Activated naive CD4-positive, alpha-beta T cell treated with anti-CD3 and anti-CD28 coated beads, Interleukin-2, amount 50 U/mL, for 16 hours (primary cell): Measurements from ENCODE around the gene MAP2K7.
"Not testable (repeated sequence)": the region's sequence is repeated elsewhere in the genome, so short reads cannot be mapped to it uniquely, and the experiment has no call there.

ENCODE experiments used
- DNase-seq: peaks from one replicate; pipeline ENCODE4 v3.0.0-alpha.2; 2020

Gene MAP2K7

DNA sequence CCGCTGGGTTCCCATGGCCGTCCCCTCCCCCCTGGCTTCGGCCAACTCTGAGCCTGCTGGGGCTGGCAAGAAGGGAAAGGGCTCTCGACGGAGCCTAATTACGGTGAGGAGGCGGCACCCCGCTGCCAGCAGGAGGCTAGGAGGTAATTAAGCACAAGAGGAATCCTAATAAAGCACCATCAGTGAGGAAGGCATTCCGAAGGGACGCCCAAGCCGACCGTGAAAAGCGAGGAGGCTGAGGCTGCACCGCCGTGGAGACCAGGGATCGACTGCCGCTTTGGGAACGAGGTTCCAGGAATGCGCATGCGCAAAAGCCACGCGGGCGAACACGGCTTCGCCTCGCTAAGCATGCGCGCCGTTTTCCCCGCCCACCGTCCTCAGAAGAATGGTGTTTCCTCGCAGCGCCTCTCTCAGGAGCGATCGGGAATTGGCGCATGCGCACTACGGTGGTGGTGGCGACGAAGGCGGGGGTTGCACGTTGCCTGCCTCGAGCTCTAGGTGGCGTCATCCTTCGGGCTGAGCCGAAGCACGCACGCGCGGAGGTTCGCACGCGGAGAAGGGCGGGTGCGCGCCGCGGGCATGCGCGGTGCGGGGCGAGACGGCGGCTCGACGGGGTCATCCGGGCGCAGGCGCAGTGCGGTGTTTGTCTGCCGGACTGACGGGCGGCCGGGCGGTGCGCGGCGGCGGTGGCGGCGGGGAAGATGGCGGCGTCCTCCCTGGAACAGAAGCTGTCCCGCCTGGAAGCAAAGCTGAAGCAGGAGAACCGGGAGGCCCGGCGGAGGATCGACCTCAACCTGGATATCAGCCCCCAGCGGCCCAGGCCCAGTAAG, at the start of gene MAP2K7:
Gene MAP2K7, plus strand, starts transcription at position 634 of the 830 bp plus-strand sequence. Its CDS starts 68 bp downstream, at position 702.
- DNase-seq = peak; percentile 100

DNA sequence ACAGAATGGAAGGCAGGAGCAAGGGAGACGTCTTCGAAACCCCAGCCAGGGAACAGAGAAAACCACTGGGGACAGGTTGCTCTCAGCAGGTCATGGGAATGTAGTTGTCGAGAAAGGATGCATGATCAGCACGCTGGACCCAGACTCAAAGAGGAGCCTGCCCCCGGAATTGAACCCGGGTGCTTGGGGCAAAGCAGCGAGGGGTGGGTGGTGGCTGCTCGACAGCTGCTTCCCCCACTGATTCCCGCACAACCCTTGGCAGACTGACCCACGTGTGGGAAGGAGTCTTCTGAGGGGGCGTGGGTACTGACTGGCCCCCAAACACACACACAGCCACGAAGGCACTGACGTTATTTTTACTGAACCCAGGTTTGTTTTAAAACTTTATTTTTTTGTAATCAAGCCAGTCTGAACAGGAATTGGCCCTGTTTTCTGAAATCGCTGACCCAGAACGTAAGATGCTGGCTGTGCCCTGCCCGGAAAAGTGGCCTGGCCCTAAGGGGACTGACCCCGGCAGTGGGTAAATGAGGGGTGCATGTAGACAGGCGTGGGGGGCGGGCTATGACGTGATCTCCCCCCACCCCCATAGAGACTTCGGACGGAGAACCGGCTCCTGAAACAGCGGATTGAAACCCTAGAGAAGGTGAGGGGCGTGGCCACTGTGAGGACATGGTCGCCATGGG, 48.1 kb upstream of the MAP2K7 start:
- no peak for DNase-seq

DNA sequence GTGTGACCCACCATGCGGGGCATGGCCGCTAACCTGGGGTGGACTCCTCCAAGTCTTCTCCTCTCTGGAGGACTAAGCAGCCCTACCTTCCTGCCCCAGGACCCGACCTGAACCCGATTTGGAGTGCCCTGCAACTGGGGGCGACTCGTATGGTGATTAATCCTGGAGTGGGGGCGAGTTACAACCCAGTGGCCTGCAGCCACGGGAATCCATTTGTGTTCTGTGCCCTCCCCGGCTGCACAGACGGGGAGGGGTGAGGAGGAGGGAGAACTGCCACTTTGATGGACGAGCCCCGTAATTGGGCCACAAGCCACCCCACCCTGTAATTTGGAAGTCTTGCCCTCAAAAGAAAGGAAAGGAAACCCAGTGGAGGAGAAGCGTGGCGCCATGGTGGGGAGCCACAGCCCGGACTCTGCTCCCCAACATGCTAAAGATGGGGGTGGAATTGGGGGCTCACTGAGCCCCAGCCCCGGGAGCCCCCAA, 47.5 kb upstream of the MAP2K7 start:
- no peak for DNase-seq

DNA sequence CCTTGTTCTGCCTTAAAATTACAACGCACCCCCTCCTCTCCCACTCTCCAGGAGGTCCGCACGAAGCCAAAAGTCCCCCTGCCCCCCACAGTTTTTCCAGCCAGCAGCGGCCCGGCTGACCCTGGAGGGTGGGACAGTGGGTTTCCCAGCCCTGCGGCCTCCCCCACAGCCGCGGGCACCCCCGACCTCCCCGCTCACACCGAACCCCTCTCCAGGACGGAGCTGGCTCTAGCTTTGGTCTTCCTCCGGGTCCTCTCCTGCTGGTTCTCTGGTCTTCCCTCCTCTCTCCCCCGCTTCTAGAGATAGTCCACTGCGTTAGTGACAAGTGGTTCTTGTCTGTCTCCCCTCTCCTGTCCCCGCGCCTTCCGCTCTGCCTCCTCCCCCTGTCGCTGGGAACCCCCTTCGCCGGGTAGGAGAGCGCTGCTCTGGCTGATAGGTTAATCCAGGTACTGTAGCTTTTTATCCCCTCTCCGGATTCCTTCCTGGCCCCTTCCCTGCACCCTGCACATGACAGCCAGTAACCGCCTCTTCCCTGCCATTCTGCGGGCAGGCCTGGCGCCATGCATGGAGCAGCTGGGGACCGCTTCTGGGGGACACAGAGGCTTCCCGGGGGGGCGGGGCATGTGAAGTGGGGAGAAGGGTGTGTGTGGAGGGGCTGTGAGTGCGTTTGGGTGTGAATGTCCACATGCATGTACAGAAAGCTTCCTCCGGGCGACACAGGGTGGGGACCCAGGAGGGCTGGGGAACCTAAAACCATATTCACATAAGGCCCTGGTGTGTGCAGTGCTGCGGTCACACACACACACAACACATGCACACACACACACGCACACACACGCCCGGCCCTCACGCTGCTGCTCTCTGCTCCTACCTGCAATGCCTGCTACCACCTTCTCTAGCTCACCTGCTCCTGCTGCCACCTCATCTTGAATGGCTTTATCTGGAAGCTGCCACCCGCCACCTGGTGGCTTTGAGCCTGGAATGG, 46.7 kb upstream of the MAP2K7 start:
- no peak for DNase-seq

DNA sequence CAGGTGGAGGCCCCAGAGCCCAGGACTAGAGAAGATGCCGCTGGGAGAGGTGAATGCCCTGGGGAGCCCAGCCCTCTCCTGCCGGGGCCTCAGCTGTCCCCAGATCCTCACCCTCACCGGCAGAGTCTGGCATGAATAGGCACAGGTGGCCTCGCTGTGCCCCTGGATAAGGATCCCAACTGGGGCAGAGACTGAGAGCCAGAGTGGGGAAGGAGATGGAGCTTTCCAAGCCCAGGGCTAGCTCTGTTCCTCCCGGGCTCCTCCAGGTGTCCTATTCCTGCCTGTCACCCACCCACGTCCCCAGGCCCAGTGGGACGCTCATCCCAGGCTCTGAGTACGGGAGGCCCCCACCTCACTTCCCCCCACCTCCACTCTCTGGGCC, 46.0 kb upstream of the MAP2K7 start:
- no peak for DNase-seq

DNA sequence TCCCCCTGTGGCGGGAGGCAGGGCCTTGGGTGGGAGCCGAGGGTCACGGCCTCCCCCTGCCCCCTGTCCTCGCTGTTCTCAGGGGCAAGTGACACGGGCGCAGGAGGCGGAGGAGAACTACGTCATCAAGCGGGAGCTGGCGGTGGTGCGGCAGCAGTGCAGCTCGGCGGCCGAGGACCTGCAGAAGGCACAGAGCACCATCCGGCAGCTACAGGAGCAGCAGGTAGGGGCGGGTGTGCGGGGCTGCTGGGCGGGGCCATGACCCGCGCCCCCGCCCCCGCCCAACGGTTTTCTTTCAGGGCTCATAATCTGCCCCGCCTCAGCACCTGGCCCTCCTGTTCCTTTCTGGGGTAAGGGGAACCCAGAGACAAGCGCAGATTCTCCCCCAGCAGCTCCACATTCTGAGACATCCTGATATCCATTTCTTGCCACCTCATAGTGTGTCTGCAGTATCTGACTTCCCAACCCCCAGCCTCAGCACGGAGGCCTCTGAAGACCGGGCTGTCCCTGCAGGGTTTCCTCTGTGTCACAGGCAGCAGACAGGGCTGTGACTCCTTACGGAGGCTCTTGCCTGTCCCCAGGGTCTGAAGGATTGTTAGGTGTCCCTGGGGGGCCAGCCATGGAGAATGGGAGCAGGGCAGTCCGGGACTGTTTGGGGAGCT, 45.4 kb upstream of the MAP2K7 start:
- DNase-seq = no peak

DNA sequence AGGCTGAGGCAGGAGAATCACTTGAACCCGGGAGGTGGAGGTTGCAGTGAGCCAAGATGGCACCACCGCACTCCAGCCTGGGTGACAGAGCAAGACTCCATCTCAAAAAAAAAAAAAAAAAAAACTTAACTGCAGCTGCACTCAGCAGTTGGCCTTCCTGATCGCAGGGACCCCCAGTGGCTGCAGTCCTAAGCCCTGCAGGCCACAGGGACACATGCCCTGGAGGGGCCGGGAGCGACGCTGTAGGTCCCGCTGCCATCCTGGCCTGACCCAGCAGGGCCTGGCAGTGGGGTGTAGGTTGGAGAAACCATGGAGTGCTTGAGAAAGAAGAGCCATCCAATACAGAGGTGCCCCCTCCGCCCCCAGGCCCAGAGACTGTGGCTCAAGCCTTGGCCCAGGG, 44.6 kb upstream of the MAP2K7 start:
- not testable (repeated sequence) for DNase-seq

DNA sequence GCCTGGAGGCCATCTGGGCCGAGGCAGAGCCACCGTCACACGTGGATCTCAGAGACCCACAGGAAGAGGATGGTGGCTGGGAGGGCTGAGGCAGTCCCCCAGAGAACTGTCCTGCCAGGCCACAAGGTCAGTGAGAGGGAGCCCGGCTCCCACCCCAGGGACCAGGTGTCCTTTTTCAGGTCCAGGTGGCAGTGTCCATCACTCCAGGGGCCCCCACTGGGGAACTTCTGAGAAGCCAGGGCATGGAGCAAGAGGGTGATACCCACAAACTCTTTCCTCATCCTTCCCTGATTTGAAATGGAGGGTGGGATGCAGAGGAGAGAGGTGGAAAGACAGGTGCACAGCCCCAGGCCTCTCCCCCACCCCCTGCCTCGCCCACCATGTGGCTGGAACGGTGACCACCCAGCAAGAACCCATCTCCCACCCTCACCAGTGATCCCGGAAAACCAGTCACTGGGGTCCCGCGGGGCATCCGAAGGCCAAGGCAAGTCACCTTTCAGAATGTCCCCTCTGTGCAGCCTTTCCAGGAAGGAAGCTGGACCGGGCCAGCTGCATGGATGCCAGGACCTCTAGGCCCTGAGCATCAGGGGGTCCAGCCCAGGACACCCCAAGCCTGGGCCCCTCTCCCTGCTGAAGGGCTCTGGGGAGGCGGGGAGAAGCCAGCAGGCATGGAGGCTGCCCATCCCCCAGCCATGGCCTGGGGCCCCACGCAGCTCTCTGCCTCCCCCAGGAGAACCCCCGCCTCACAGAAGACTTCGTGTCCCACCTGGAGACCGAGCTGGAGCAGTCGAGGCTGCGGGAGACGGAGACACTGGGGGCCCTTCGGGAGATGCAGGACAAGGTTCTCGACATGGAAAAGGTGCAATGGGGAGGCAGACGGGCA, 43.6 kb upstream of the MAP2K7 start:
- no peak for DNase-seq

DNA sequence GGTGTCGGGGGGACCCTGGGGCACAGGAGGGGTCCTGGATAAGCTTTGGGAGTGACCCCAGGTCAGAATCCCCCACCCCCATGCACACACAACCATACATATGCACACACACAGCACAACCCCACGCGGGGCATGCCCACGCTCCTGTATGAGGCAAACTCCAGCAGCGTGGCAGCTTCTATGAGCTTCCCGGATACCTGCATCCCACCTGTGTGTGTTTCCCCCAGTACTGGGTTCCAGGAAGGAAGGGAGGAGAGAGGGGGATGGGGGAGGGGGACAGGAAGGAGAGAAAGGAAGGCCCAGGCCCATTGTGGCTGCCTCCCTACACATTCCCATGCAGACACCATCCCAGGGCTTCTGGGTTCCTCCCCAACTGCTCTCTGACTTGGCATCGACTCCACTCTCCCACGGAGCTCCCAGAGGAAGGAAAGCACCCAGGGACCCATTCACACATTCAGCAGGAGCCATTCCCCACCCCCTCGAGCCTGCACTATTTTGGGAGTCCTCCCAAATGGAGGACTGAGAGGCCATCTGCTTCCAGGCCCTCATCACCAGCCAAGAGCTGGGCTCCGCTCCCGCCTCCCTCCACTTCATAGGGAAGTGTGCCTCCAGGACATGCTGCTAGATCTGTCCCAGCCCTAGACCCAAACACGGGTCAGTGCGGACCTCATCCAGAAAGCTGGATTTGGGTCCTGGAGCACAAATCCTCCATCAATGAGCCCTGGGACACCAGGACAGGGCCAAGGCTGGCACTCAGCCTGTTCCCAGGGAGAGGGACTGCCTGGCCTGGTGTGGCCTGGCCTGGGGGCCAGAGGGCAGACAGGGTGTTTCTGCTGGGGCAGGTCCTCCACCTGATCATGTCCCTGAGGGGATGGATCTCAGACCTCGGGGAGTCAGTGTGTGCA, 42.7 kb upstream of the MAP2K7 start:
- DNase-seq = no peak

DNA sequence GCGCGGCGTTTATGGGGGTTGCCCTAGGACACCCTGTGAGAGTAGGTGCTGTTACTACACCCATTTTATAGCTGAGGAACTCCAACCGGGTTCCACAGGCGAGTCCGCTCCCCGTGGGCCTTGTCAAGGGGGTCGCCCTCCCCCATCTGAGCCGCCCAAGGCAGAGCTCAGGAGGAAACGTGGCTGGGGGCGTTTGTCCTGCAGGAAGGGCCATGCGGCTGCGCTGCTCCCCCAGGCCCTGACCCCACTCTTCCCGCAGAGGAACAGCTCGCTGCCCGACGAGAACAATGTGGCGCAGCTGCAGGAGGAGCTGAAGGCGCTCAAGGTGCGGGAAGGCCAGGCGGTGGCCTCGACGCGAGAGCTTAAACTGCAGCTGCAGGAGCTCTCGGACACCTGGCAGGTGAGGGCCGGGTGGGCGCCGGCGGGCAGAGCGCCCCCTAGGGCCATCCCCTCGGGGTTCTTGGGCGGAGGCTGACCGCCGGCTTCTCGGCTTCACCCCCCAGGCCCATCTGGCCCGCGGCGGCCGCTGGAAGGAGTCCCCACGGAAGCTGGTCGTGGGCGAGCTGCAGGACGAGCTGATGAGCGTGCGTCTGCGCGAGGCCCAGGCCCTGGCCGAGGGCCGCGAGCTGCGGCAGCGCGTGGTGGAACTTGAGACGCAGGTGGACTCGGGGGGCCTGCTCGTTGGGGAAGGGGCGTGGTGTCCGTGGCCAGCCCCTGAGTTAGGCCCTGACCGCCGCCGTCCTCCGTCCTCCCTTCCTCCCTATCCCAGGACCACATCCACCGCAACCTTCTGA, 41.9 kb upstream of the MAP2K7 start:
- no peak for DNase-seq

DNA sequence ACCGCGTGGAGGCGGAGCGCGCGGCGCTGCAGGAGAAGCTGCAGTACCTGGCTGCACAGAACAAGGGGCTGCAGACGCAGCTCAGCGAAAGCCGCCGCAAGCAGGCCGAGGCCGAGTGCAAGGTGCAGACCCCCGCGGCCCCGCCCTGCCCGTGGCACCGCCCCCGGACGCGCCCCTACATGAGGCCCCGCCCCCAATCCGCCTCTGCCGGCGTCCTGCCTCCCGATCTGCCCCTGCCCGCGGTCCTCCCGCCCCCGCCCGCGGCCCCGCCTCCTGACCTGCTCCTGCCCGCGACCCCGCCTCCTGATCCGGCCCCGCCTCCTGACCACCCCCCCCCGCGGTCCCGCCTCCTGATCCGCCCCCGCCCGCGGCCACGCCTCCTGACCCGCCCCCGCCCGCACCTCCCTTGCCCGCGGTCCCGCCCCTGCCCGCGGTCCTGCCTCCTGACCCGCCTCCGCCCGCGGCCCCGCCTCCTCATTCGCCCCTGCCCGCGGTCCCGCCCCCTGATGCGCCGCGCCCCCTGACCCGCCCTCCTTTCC, 41.2 kb upstream of the MAP2K7 start:
- DNase-seq = peak; percentile 73

DNA sequence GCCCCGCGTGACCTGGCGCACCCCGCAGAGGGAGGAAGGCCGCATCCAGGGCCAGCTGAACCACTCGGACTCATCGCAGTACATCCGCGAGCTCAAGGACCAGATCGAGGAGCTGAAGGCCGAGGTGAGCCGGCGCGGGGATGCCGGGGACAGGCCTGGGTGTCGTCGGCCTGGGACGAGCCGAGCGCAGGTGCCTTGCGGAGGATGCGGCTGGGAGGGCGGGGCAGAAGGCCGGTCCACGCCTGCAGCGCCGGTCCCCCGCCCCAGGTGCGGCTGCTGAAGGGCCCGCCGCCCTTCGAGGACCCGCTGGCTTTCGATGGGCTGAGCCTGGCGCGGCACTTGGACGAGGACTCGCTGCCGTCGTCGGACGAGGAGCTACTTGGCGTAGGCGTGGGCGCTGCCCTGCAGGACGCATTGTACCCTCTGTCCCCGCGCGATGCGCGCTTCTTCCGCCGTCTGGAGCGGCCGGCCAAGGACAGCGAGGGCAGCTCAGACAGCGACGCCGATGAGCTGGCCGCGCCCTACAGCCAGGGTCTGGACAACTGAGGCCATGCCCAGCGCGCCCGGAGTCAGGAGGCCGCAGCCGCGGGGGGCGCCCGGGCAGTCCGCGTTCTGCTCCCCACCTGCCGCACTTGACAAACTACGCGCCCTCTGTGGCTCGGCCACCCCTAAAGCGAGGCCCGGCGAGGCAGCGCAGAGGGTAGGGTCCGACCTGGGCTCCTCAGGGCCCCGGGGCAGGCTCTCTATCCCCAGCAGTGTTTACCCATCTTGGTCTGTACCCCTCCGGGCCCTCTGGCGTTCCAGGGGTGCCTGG, 40.3 kb upstream of the MAP2K7 start:
- DNase-seq = no peak

DNA sequence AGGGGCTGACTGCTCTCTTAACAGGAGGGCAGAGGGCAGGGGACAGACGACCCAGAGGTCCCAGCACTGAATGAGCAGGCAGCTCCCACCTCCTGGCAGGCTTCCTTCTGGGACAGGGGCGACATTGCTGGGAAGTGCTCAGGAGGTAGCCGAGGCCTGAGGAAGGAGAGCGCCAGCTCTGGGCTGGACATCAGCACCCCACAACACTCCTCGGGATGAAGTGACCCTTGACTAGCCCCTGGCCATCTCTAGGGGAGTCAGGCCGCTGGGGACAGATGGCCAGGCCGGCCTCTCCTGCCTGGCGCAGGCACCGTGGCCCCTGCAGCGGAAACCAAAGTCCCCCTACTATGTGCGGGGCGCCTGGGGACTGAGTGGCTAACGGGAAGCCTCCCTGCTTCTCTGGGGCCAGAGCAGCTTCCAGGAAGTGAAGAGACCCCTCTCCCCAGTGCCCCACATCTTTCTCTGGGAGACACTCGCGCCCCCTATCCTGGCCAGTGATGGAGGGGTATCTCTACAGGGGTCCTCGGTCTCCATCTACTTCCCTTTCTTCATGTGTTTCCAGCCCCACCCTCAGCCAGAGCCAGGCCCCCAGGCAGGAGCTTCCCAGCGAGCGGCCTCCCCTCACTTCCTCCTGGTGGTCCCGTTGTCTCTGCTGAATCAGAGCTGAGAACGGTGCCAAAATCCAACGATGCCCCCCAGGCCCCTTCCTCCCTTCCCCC, 39.5 kb upstream of the MAP2K7 start:
- DNase-seq = no peak

DNA sequence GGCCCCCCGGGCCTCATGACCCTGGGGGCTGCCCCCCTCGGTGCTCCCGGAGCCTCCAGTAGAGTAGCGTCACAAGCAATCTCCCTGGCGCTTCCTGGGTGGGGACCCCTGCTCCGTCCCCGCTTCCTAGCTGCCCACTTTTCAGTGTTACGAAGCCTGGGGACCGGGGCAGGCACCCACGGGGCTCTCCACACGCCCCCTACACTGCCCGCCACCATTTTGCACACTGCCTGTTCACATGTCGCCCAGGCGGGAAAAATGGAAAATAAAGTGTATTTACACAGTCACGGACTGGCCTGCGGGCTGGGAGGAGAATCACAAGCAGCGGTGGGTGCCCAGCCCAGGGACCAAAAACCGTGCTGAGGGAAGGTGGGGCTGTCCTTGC, 39.0 kb upstream of the MAP2K7 start:
- DNase-seq = peak; percentile 8

DNA sequence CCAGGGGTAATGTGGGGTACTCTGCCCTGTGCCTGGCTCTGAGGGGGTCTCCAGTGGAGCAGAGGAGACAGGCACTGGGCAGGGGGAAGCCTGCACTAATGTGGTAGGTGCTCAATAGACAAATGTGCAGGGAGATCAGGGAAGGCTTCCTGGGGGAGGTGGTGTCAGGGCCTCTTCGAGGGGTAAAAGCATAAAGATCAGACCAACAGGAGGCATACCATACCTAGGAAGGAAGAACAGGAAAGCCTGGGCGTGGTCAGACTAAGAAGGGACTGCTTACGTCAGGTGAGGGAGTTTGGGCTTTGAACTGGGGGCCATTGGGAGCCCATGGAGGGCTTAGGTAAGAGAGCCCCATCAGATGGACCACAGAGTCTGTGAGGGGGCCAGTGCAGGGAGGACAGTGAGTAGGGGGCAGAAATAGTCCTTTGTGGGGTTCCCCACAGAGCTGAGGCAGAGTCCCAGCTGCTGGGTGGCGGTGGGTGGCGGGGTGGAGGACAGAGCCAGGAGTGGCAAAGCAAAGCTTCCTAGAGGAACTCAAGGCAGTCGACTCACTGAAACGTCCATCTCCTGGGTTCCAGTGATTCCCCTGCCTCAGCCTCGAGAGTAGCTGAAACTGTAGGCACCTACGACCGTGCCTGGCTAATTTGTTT, 38.3 kb upstream of the MAP2K7 start:
- no peak for DNase-seq

DNA sequence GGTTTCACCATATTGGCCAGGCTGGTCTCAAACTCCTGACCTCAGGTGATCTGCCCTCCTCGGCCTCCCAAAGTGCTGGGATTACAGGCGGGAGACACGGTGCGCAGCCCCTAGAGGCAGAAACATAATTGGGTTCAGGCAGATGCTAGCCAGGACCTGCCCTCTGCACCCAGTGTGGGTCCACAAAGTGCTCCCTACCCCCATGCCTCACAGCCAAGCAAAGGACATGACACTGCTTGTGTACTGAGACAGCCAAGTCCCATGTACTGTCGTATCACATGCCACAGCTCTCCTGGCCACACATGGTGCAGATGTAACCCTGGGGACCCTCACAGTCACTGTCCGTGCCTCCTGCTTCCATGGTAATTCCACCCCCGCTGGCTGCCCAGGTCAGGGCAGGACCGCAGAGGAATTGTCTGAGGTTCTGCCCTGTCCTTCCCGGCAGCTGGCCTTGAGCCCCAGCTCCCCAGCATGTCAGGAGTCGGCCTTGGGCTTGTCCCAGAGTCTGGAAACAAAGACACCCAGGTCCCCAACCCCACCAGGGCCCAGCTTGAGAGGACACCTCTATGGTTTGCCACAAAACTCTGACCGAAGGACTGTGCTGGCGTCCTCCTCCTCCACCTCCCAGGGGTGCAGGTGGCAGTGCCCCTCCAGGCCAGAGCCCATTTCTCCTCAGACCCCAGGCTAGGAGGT, 37.1 kb upstream of the MAP2K7 start:
- DNase-seq = no peak
